RPMI8226 (cell line): ENCODE results near the gene OIP5.
"Not testable (repeated sequence)": the region's sequence is repeated elsewhere in the genome, so short reads cannot be mapped to it uniquely, and the experiment has no call there.

ENCODE experiments used
- DNase-seq: peaks from one replicate; pipeline ENCODE4 v3.0.0-alpha.2; 2015

OIP5 gene

GRCh38 chr15:41301139-41301538 is 31.3 kb downstream of the OIP5 start:
- not testable (repeated sequence) for DNase-seq

- DNase-seq = no peak
Measured at GRCh38 chr15:41292521-41292920, 39.9 kb downstream of the OIP5 start.

- no peak for DNase-seq
Measured at GRCh38 chr15:41291065-41291631, 41.2 kb downstream of the OIP5 start.

- DNase-seq = no peak
Measured at GRCh38 chr15:41289953-41290352, 42.4 kb downstream of the OIP5 start.

- DNase-seq = no peak
Measured at GRCh38 chr15:41288464-41288863, 43.9 kb downstream of the OIP5 start.

- DNase-seq = no peak
Measured at GRCh38 chr15:41286665-41287333, 45.6 kb downstream of the OIP5 start.

GRCh38 chr15:41285285-41285684 is 47.1 kb downstream of the OIP5 start:
- no peak for DNase-seq

- no peak for DNase-seq
Measured at GRCh38 chr15:41284427-41285177, 47.8 kb downstream of the OIP5 start.

- peak; percentile 98 for DNase-seq
Measured at GRCh38 chr15:41283653-41284426, 48.6 kb downstream of the OIP5 start.

- not testable (repeated sequence) for DNase-seq
Measured at GRCh38 chr15:41282980-41283652, 49.3 kb downstream of the OIP5 start.

GRCh38 chr15:41282436-41282835 is 50.0 kb downstream of the OIP5 start:
- not testable (repeated sequence) for DNase-seq

- DNase-seq = no peak
Measured at GRCh38 chr15:41281236-41281635, 51.2 kb downstream of the OIP5 start.

GRCh38 chr15:41279535-41280283 is 52.7 kb downstream of the OIP5 start:
- DNase-seq = no peak

- no peak for DNase-seq
Measured at GRCh38 chr15:41278319-41278718, 54.1 kb downstream of the OIP5 start.

- DNase-seq = no peak
Measured at GRCh38 chr15:41276831-41277230, 55.6 kb downstream of the OIP5 start.

- no peak for DNase-seq
Measured at GRCh38 chr15:41269887-41270286, 62.5 kb downstream of the OIP5 start.

- no peak for DNase-seq
Measured at GRCh38 chr15:41263891-41264351, 68.5 kb downstream of the OIP5 start.

- DNase-seq = no peak
Measured at GRCh38 chr15:41262571-41262970, 69.8 kb downstream of the OIP5 start.

GRCh38 chr15:41260924-41261323 is 71.5 kb downstream of the OIP5 start:
- DNase-seq = not testable (repeated sequence)

GRCh38 chr15:41259546-41260189 is 72.7 kb downstream of the OIP5 start:
- no peak for DNase-seq
